ENCODE data around the gene TPST2.

The TPST2 gene

GRCh38 chr22:26527574-26528465, 62.1 kb downstream of the TPST2 start:
- no peak for DNase-seq

DNA sequence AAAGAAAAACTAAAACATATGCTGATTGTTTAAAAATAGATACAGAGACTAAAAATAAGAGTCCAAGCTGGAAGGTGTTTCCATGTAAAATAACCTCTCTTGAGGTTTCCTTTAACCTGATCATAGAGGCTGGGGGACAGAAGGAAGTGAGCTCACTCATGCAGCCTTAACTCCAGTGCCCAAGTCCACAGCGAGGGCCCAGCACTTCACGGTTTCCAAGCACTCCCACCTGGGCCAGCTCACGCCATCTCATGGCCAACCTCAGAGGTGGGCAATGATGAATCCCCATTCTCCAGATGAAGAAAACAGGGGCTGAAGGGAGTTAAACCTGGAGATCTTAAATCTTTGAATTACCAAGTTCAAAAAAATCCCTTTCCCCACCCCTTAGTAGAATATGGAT, 62.8 kb downstream of the TPST2 start:
- no peak for DNase-seq

GRCh38 chr22:26525946-26526564, 63.9 kb downstream of the TPST2 start:
- DNase-seq, result no peak

DNA sequence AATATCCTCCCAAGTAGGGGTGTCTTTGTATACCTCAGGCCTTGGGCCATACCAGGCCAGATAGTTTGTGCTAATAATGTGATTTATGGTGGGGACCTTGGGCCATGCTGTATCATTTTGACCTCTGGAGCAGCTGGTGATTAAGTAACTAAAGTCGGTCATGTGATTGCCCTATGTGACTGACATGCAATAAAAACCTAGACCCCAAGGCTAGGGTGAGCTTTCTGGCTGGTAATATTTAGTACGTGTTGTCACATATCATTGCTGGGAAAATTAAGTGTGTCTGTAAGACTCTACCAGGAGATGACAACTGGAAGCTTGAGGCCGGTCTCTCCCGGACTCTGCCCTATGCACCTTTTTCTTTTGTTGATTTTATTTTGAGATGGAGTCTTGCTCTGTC, 65.1 kb downstream of the TPST2 start:
- no peak for DNase-seq

DNA sequence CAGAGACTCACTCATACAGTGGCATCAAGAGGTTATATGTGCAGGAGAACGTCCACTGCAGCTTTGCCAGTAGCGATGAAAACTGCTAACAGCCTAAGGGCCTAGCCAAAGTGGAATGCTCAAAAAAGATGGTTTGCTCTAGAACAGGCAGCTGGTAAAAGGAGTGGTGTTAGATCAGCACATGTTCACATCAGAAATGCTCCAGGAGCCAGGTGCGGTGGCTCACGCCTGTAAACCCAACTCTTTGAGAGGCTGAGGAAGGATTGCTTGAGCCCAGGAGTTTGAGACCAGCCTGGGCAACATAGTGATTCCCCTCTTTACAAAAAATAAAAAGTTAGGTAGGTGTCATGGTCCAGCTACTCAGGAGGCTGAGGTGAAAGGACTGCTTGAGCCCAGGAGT, 67.3 kb downstream of the TPST2 start:
- no peak for DNase-seq

GRCh38 chr22:26522012-26522411, 67.9 kb downstream of the TPST2 start:
- DNase-seq, result no peak

- no peak for DNase-seq
Observed at GRCh38 chr22:26517429-26517828, 72.5 kb downstream of the TPST2 start.

GRCh38 chr22:26516503-26516902, 73.4 kb downstream of the TPST2 start:
- DNase-seq, result no peak

- no peak for DNase-seq
Observed at GRCh38 chr22:26515931-26516330, 74.0 kb downstream of the TPST2 start.

GRCh38 chr22:26514419-26515161, 75.3 kb downstream of the TPST2 start:
- no peak for DNase-seq

GRCh38 chr22:26513838-26514237, 76.1 kb downstream of the TPST2 start:
- DNase-seq, result no peak

DNA sequence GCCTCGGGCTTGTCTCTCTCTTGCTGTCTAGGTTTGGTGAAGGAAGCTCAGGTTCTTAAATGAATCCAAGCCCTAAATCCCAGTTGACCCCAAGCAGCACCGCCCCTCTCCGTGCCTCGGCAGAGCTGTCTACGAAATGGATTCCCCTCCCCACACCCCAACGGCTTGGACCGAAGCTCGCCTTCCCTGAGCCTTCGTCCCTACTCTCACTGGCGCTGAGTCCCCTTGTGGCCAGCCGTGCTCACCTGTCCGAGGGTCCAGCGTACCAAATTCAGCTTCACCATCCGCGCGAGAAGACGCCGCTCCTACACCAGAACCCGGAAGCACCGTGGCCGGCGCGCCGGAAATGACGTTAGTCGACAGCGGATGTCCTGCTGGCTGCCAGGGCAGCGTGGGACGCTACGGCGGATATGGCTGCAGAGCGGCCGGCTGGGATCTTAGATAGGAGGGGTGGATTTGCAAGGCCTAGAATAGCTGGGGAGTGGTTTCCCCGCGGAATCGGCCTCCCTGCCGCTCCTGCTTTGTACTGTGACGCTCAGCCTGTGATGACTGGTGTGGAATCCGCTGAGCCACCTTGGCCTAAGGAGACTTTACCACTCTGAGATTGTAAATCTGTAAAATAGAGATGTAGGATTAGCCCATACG, 77.7 kb downstream of the TPST2 start, which contains the start of gene TFIP11:
Gene TFIP11, minus strand, starts transcription at position 325 of the 645 bp plus-strand sequence. CDS start 2,201 bp downstream, outside the sequence.
- peak; percentile 95 for DNase-seq

DNA sequence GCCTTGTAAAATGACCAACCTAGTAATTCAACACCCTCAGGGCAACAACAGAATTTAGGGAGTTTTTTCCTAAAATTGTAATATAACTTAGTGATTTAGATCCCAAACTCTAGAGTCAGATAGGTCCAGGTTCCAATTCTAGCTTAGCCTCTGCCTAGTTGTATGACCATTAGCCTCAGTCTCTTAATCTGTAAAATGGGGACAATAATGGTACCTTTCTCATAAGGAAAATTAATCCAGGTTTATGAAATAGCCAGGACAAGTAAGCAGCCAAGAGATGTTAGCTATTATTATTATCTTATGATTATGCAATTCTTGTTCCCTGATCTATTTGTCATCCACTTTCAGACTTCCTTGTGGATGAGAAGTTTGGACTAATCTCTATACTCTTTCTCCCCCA, 81.8 kb downstream of the TPST2 start:
- DNase-seq, result no peak

- DNase-seq, result no peak
Observed at GRCh38 chr22:26503758-26504157, 86.2 kb downstream of the TPST2 start.

DNA sequence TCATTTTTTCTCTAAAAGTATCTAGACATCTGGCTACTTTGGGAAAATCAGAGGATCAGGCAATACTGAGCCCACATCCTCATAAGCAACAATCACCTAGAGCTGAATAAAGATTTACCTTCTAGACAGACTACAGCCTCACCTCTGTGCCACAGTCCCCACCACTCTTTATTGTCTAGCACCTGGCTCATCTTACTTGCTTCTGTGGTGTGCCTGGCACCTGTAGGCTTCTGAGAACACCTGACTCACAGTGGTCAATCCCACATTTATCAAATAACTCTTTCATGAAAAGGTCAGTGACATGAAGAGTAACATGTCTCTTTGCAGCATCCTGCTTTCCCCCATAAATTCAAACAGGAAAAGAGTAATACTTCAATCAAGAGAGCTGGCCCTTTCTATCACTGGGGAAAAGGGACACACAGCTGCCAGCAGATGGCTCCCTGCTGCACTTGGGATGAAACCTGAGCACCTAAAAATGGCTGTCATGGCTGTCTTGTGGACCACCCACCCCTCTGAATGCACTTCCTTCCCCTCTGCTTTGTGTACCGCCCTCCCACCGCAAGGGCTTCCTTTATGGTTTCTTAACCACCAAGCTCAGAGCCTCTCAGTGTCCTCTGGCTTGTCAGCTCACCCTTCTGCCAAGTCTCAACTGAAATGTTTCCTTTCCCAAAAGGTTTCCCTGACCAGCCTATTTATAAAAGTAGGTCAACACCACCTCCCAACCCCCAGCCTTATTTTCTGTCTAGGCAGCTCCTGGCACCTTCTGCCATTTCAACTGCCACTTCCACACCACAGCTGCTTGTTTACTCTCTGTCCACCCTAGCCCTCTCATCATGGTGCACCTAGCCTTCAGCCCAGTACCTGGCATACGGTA, 87.0 kb downstream of the TPST2 start:
- peak; percentile 41 for DNase-seq

DNA sequence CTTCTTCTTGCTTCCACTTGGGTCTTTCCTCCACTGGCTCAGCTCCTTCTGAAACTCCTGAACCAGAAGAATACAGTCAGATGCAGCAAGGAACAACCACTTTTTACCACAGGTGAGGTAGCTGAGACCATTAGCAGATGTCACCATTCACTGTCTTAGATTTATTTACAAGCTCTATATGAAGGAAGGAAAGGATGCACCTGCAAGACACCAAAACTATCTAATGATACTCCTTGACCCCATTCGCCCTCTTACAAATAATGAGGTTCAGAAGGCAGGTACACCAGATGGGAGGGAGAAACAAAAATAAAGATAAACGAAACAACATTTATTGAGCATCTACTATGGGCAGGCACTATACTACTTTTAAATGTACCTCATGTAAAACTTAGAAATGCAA, 87.9 kb downstream of the TPST2 start:
- DNase-seq, result no peak

GRCh38 chr22:26499188-26499703, 90.7 kb downstream of the TPST2 start:
- DNase-seq, result no peak

DNA sequence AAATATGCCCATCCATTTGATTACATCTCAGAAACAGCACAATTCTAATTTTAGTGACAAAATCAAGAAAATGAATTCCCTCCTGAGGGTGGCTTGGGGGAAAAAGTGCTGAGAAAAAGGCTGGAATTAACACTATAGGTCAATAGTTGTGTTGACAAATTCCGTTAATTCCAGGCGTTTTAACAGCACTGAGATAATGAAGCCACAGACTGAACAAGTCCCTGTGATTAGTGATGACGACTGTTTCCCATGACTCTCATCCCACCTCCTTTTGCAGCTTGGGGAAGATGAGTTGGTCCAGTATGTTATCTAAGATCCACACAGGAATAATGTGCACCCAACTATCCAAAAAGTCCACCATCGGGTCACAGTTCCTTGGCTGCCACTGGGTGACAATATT, 93.5 kb downstream of the TPST2 start:
- DNase-seq, result no peak

- no peak for DNase-seq
Observed at GRCh38 chr22:26494506-26494905, 95.4 kb downstream of the TPST2 start.

- no peak for DNase-seq
Observed at GRCh38 chr22:26492220-26492619, 97.7 kb downstream of the TPST2 start.

DNA sequence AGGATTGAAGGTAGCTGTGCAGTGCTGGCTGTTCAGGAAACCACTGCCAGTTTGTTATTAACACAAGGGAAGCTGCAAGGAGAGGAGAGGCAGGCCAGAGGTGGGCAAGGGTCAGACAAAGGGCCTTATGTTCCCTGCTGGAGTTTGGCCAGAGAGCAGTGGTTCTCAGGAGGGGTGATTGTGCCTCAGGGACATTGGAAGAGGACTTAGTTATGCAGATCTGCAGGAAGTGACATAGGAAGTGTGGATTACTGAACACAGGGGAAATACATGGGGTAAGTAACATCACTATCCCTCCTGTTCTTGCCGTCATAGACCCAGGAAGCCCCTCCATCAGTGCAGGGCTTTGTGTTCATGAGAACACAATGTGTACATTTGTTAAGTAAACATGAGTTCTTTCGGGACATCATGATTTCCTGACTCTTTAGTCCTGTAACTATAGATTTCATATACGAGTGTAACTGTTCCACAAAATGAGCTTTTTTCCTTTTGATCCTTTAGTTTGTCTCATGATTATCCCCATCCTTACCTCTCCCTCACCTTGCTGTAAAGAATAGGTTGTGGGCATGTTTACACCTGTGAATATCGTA, 100.4 kb downstream of the TPST2 start:
- DNase-seq, result no peak
